Measurements from ENCODE around the gene S100A3. TPM values are rescaled to one million over a fixed set of nuclear protein-coding genes. Genes with fewer than 3 reads are reported as not detected.

Gene S100A3
- total and polyA plus RNA-seq, 4 donors: not detected

- peaks cover 0 to 2% (median 0%) of the 10 kb centered on the region in 4 donors for H3K4me1 ChIP-seq (ENCODE audit: control insufficient read depth in 4 of 4, insufficient read depth in 4 of 4, low read length in 3 of 4)
- 92% methylated on average over 5 of the region's 5 CpGs for WGBS
- no peak overlapping the region for H3K9ac ChIP-seq (ENCODE audit: low read depth in 1 of 2, low read length in 2 of 2)
- H3K9me3 ChIP-seq (ENCODE audit: control insufficient read depth in 4 of 4, low read length in 3 of 4): no peaks in the 10 kb centered on the region
- no peaks in the 10 kb centered on the region for H3K36me3 ChIP-seq (ENCODE audit: control insufficient read depth in 4 of 4, insufficient read depth in 3 of 4, low read depth in 1 of 4, low read length in 3 of 4)
- peaks cover 0 to 6% (median 3%) of the 10 kb centered on the region in 4 donors for H3K27me3 ChIP-seq (ENCODE audit: control insufficient read depth in 4 of 4, insufficient read depth in 4 of 4, low read length in 3 of 4)
- H3K4me3 ChIP-seq (ENCODE audit: low read depth in 1 of 3, low read length in 3 of 3): no peak overlapping the region
- TF ChIP-seq FOXA2 (IDR thresholded peaks at IDR 0.05) (no peak), RAD21 (IDR thresholded peaks at IDR 0.05) (no peak), YY1 (IDR thresholded peaks at IDR 0.05) (no peak), ATF3 (IDR thresholded peaks at IDR 0.05) (no peak), JUND (IDR thresholded peaks at IDR 0.05) (no peak), EGR1 (IDR thresholded peaks at IDR 0.05; ENCODE audit: low read depth in 2 of 2) (no peak), RXRA (IDR thresholded peaks at IDR 0.05) (no peak), FOXA1 (IDR thresholded peaks at IDR 0.05) (no peak), REST (IDR thresholded peaks at IDR 0.05) (no peak), TAF1 (conservative IDR thresholded peaks at IDR 0.05) (no peak), NR2F2 (IDR thresholded peaks at IDR 0.05) (no peak), ZBTB33 (IDR thresholded peaks at IDR 0.05) (no peak), HNF4A (conservative IDR thresholded peaks at IDR 0.05) (no peak), SP1 (IDR thresholded peaks at IDR 0.05) (no peak), CTCF (IDR thresholded peaks at IDR 0.05; ENCODE audit: low read depth, low read length, missing input control) (no peak), GABPA (IDR thresholded peaks at IDR 0.05 in 1 of 2, conservative IDR thresholded peaks at IDR 0.05 in 1 of 2) (no peak)
- DNase-seq (ENCODE audit: low spot score): no peak
- no peak overlapping the region for H3K27ac ChIP-seq (ENCODE audit: low read depth in 1 of 2, low read length in 2 of 2)
Measured at GRCh38 chr1:153527683-153528040, 21.4 kb downstream of the S100A3 start.

GRCh38 chr1:153527023-153527682 lies 21.9 kb downstream of the S100A3 start:
- 88% methylated on average over 8 of the region's 8 CpGs for WGBS
- no peak overlapping the region for H3K4me3 ChIP-seq (ENCODE audit: low read depth in 1 of 3, low read length in 3 of 3)
- no peaks in the 10 kb centered on the region for H3K36me3 ChIP-seq (ENCODE audit: control insufficient read depth in 4 of 4, insufficient read depth in 3 of 4, low read depth in 1 of 4, low read length in 3 of 4)
- H3K9me3 ChIP-seq (ENCODE audit: control insufficient read depth in 4 of 4, low read length in 3 of 4): no peaks in the 10 kb centered on the region
- H3K27ac ChIP-seq (ENCODE audit: low read depth in 1 of 2, low read length in 2 of 2): no peak overlapping the region
- peaks cover 0 to 6% (median 3%) of the 10 kb centered on the region in 4 donors for H3K27me3 ChIP-seq (ENCODE audit: control insufficient read depth in 4 of 4, insufficient read depth in 4 of 4, low read length in 3 of 4)
- H3K4me1 ChIP-seq (ENCODE audit: control insufficient read depth in 4 of 4, insufficient read depth in 4 of 4, low read length in 3 of 4): peaks cover 0 to 2% (median 0%) of the 10 kb centered on the region in 4 donors
- DNase-seq (ENCODE audit: low spot score): no peak
- H3K9ac ChIP-seq (ENCODE audit: low read depth in 1 of 2, low read length in 2 of 2): no peak overlapping the region
- TF ChIP-seq HNF4G (IDR thresholded peaks at IDR 0.05): no peak
- no peak for TF ChIP-seq SP1 (IDR thresholded peaks at IDR 0.05)
- no peak for TF ChIP-seq MAX (IDR thresholded peaks at IDR 0.05)
- no peak for TF ChIP-seq TAF1 (conservative IDR thresholded peaks at IDR 0.05)
- TF ChIP-seq GABPA (IDR thresholded peaks at IDR 0.05 in 1 of 2, conservative IDR thresholded peaks at IDR 0.05 in 1 of 2): no peak
- no peak for TF ChIP-seq HNF4A (conservative IDR thresholded peaks at IDR 0.05)
- no peak for TF ChIP-seq NR2F2 (IDR thresholded peaks at IDR 0.05)
- no peak for TF ChIP-seq FOXA1 (IDR thresholded peaks at IDR 0.05)
- TF ChIP-seq EGR1 (IDR thresholded peaks at IDR 0.05; ENCODE audit: low read depth in 2 of 2): no peak
- no peak for TF ChIP-seq REST (IDR thresholded peaks at IDR 0.05)
- TF ChIP-seq FOXA2 (IDR thresholded peaks at IDR 0.05): no peak
